ENCODE results near the gene TNKS2. TPM values are rescaled to one million over a fixed set of nuclear protein-coding genes. Genes with fewer than 3 reads are reported as not detected.
"Not testable (repeated sequence)": the region's sequence is repeated elsewhere in the genome, so short reads cannot be mapped to it uniquely, and the experiment has no call there.

TNKS2 gene
- total and polyA plus RNA-seq, 2 of the 13 experiments (the other 11 are each of a cell fraction or from before 2014, with no cell fraction given), result 15.2 to 19.4 TPM

- intact Hi-C loops (cut with micrococcal nuclease; ENCODE audit: unreplicated experiment); DNase-seq (ENCODE audit: low spot score); H3K4me3 ChIP-seq (replicated peaks in 1 of 3; ENCODE audit: insufficient read depth in 1 of 3, low read depth in 2 of 3, low read length in 3 of 3); H3K27me3 ChIP-seq (ENCODE audit: control insufficient read depth in 1 of 2, insufficient read depth in 2 of 2, low read length in 2 of 2); ATAC-seq; in situ Hi-C loops (cut with HindIII; ENCODE audit: extremely low pct_ligation_motif_present, low pct_unique_long_range_greater_than_20kb); BruUV-seq (replicated peaks); H3K9ac ChIP-seq (ENCODE audit: insufficient read depth, low read depth, low read length); CTCF ChIA-PET (ENCODE audit: low intra/inter-chr PET ratio, low total read pairs); H3K4me2 ChIP-seq (ENCODE audit: low read depth, low read length); H2AFZ ChIP-seq (ENCODE audit: low read length); H3K27ac ChIP-seq (ENCODE audit: extremely low read length, insufficient read depth, low read length); FAIRE-seq; H3K9me3 ChIP-seq (ENCODE audit: low read length): not testable (repeated sequence)
- POLR2A ChIA-PET, result interaction anchor here (1.5 kb wide), 1 partner anchor 9 kb away, joined by 3 read pairs; the partner anchor contains the start of gene TNKS2
- Histone ChIP-seq H4K20me1 (ENCODE audit: insufficient read depth, low read length) (peaks cover 35% of the 10 kb centered on the region), H3K79me2 (ENCODE audit: insufficient read depth, low read length) (peaks cover 49% of the 10 kb centered on the region), H3K4me1 (ENCODE audit: insufficient read depth, low read length) (peaks cover 43% of the 10 kb centered on the region), H3K36me3 (replicated peaks in 1 of 2; ENCODE audit: control insufficient read depth in 1 of 2, insufficient read depth in 2 of 2, low read length in 2 of 2) (peaks cover 0 to 11% of the 10 kb centered on the region in 2 experiments; a peak in 4 of 5 replicates)
- WGBS (ENCODE audit: low lambda C conversion rate), result 96% methylated on average over 14 of the region's 14 CpGs
These were observed 9.0 kb downstream of the TNKS2 start for GRCh38 chr10:91807264-91807663.

DNA sequence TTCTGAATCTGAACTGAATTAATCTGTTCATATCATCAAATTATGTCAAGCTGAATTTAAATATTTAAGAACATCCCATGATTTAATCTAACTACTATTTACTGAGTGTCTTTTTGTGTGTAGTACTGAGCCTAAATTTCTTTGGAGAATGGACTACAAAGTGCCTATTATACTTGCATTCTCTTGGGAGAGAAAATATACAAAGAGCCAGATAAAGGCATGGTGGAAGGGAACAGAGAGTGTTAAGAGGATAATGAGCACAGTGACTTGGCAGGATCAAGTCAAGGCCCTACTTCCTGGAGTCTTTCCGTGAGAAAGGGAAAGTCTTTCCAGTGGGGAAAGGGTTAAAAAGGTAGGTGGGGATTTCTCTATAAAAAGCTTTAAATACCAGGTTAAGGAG lies 15.0 kb downstream of the TNKS2 start:
- intact Hi-C loops (cut with micrococcal nuclease; ENCODE audit: unreplicated experiment), result no loop called here
- TSS peak; percentile 12 for BruUV-seq (replicated peaks)

More for the DNA sequence above, 15.0 kb downstream of the TNKS2 start:
- ChIA-PET CTCF (ENCODE audit: low intra/inter-chr PET ratio, low total read pairs) (no interaction called here), POLR2A (no interaction called here)
- H3K4me3 ChIP-seq (replicated peaks in 1 of 3; ENCODE audit: insufficient read depth in 1 of 3, low read depth in 2 of 3, low read length in 3 of 3), result no peak overlapping the region
- WGBS (ENCODE audit: low lambda C conversion rate), result 97% methylated on average over 1 of the region's 1 CpG
- no peak overlapping the region for H3K4me2 ChIP-seq (ENCODE audit: low read depth, low read length)
- in situ Hi-C loops (cut with HindIII; ENCODE audit: extremely low pct_ligation_motif_present, low pct_unique_long_range_greater_than_20kb), result no loop called here
- H3K27ac ChIP-seq (ENCODE audit: extremely low read length, insufficient read depth, low read length), result no peak overlapping the region
- no peak overlapping the region for H2AFZ ChIP-seq (ENCODE audit: low read length)
- FAIRE-seq (no peak), ATAC-seq (no peak), DNase-seq (ENCODE audit: low spot score) (no peak)
- no peak overlapping the region for H3K9ac ChIP-seq (ENCODE audit: insufficient read depth, low read depth, low read length)
- no peak for TF ChIP-seq ZNF782 (CRISPR knock-in tag; IDR thresholded peaks at IDR 0.05; ENCODE audit: borderline replicate concordance)
- no peak for TF ChIP-seq HOXD1 (CRISPR knock-in tag; IDR thresholded peaks at IDR 0.05)
- 0 out of 2 replicates have a peak, but pooled peaks have one; percentile 13 for TF ChIP-seq ZNF652 (CRISPR knock-in tag; IDR thresholded peaks at IDR 0.05; ENCODE audit: borderline replicate concordance, low read depth)
- no peak for TF ChIP-seq HMG20A (CRISPR knock-in tag; IDR thresholded peaks at IDR 0.05; ENCODE audit: borderline replicate concordance)
- TF ChIP-seq PCBP1 (IDR thresholded peaks at IDR 0.05; ENCODE audit: borderline replicate concordance, low read depth, low read length), result no peak
- no peak for TF ChIP-seq SPEN (CRISPR knock-in tag; IDR thresholded peaks at IDR 0.05; ENCODE audit: low read depth)
- H3K79me2 ChIP-seq (ENCODE audit: insufficient read depth, low read length), result peaks cover 24% of the 10 kb centered on the region
- peaks cover 15% of the 10 kb centered on the region for H3K4me1 ChIP-seq (ENCODE audit: insufficient read depth, low read length)
- no peaks in the 10 kb centered on the region for H3K27me3 ChIP-seq (ENCODE audit: control insufficient read depth in 1 of 2, insufficient read depth in 2 of 2, low read length in 2 of 2)
- H3K9me3 ChIP-seq (ENCODE audit: low read length), result no peaks in the 10 kb centered on the region
- peaks cover 12 to 44% of the 10 kb centered on the region in 2 experiments for H3K36me3 ChIP-seq (replicated peaks in 1 of 2; ENCODE audit: control insufficient read depth in 1 of 2, insufficient read depth in 2 of 2, low read length in 2 of 2)
- peaks cover 17% of the 10 kb centered on the region; the same call in 1 of the 2 replicates for H4K20me1 ChIP-seq (ENCODE audit: insufficient read depth, low read length)
